Measurements from ENCODE around the gene ETFA.
"Not testable (repeated sequence)": the region's sequence is repeated elsewhere in the genome, so short reads cannot be mapped to it uniquely, and the experiment has no call there.

ETFA gene

DNA sequence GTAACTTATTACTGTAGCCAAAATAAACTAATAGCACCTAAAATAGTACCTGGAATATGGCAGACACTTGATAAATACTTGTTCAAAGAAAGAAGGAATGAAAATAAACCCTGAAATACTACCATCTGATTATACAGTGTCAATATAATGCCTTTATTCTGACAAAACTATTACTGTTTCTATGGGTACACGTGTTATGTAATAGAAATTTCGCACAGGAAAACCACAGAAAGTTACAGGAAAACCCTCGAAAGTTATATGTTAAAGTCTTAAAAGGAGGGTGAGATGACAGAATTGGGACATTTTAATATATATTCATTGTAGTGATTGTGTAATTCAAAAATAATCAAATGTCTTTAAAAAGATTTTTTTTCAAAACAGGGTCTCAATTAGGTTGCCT is 28.8 kb downstream of the ETFA start:
- no peak for DNase-seq

DNA sequence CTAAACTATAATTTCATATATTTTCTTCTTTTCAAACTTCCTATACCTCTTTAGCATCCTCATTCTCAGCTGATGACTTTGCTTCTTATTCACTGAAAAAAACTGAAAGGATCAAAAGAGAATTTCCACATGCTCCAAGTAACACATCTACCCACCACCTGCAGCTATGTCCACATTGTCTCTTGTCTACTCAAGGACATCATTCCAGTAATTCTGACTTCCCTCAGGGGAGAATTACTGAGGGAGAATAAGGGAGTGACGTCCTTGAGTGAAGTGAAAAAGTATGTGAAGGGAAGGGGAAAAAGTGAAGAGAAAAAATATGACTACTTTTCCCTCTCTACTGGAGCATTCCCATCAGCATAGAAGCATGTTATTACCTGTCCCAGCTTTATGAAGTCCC is 32.6 kb downstream of the ETFA start:
- DNase-seq: no peak

DNA sequence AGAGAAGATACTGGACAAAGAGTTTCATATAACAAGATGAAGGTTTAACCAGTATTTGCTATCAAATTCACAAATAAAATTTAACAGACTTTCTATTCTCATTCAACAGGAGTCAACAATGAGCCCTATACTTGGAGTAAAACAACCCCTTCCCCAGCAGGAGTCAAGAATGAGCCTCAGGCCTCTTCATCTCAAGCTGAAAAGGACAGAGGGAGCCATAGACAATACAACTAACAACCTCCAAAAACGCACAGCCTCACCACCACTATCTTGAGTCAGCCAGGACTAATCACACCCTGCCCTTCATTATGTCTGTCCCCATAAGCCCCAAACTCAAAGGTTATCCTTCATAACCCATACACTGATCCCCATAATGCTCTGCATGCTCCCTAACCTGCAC is 36.4 kb downstream of the ETFA start:
- DNase-seq: no peak

DNA sequence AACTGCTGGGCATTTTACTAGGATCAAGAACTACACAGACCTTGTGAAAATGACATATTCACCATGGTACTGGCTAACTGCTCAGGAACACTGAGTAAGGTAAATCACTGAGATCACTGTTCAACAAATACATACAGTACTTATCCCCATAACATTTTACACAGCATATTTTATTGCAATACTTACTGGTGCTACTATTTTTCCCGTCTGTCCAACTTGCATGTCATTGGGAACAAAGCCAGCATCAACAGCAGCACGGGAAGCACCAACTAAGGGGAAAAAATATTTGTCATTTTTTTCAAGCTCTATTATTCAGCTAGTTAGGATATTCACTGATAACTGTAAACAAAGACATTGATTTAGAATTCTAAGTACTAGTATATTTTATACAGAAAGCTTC is 37.0 kb downstream of the ETFA start:
- DNase-seq: no peak

DNA sequence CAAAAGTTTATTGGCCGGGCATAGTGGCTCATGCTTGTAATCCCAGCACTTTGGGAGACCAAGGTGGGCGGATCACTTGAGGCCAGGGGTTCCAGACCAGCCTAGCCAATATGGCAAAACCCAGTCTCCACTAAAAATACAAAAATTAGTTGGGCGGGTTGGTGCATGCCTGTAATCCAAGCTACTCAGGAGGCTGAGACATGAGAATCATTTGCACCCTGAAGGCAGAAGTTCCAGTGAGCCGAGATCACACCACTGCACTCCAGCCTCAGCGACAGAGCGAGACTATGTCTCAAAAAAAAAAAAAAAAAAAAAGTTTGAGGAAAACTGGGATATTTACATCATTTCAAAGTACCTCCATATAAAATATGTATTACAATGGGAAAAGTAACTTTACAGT is 40.4 kb downstream of the ETFA start:
- no peak for DNase-seq

DNA sequence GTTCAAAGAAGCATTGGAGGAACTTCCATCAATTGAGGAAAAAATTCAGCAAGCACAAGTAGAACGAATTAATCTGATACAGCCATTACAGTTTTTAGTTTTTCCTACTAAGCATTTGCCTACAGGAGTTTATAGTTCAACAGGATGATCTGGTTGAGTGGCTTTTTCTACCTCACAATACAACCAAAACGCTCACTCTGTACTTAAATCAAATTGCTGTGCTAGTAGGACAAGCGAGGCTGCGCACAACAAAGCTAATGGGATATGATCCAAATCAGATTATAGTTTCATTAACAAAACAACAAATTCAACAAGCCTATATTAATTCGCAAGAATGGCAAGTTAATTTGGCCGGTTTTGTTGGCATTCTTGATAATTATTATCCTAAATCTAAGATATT is 44.2 kb downstream of the ETFA start:
- no peak for DNase-seq

DNA sequence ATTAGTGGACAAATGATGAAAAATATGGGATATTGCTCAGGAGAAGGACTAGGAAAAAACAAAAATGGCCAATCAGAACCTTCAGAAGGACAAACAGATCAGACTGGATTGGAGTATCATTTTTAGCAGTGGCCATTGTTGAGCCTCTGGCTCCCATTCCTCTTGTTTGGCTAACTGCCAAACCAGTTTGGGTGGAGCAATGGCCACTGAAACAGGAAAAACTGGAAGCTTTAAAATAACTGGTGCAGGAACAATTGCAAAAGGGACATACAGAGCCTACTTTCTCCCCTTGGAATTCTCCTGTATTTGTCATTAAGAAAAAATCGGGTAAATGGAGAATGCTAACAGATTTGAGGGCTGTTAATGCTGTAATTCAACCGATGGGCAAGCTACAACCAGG is 45.5 kb downstream of the ETFA start:
- DNase-seq: not testable (repeated sequence)

DNA sequence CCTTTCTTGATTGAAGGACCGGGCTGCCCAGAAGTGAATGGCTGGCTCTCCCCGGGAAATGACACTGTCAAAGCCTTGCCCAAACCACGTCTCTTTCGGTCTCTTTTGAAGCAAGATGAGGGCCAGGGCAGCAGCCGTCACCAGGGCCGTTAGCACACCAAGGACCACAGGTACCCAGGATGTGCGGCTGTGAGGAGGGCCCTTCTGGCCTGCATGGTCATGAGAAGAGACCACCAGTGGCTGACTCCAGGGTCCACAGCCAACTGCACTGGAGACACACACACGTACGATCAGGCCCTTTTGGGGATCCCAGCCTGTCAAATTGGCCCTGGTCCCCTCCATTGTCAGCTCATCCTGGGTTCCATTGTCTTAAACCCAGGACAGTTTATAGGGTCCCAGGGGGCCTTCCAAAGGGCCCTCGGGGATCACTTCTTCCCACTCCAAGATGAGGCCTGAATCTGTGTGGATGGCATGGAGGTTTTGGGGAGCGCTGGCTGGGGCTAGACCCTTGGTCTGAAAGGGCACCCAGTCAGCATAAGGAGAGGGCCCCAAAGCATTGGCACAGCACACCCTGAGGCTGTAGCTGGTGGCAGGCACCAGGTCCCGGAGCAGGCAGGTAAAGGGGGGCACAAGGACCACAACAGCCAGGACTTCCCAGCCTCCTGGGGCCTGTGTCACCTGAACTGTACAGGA is 50.9 kb downstream of the ETFA start:
- DNase-seq: no peak

DNA sequence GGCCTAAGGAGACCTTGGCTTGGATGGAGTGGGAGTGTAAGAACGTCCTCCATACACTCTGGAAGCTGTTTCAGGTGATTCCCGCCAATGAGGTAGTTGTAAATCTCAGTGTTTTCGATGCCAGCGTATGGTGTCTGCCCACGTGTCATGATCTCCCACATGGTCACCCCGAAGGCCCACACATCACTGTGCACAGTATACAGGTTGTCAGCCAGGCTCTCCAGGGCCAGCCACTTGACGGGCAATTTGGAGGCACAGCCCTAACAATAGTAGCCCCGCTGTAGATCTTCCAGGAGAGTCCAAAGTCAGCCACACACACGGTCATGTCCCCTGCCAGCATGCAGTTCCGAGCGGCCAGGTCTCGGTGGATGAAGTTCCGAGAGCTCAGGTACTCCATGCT is 51.9 kb downstream of the ETFA start:
- no peak for DNase-seq

DNA sequence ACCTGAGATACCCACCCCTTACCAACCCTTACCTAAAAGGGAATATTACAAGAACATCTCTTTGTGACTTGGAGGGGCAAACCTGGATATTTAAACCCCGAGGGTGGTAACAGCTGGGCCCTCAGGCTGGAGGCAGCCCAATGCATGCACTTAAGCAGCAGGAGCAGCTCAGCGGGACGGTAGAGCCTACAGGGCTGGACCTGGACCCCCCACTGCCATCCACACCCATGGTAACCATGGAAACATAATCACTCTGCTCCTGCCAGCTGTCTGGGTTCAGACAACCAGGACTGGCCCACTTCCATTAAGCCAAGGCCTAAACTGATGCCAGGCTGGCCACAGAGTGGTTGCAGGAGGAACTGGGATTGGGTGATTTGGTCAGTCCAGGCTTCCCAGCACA is 52.8 kb downstream of the ETFA start:
- DNase-seq: no peak

DNA sequence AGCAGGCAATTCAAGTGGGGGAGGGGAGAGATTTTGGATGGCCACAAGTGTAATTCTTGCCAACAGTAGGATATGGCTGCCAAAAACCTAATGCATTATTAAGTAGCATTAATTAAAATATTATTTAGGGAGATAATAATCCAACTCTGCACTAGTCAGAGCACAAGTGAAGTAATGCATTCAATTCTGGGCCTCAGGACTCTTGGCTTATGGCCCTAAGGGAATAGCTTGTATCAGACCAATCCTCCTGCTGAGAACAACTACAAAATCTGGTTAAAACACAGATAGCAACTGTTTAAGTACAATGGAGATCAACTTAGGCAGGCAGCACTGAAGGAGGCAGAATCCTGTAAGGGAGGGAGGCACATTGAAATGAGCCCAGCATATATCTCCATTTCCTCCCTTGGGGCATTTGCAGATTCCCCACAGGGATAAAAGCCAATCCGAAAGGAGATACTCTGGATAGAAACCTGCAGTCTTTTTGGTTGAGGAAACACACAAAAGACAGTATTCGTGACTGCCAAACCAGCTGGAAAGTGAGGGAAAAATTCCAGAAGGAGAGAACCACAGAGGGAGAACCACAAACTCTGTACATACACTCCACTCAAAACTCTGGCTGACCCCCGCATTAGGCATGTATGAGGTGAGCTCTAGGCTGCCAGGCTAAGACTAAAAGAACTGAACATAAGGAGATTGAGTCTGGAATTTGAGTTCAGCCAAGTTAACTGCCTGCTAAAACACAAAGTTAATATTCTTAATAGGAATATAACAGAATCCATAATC is 57.4 kb downstream of the ETFA start:
- DNase-seq: no peak

DNA sequence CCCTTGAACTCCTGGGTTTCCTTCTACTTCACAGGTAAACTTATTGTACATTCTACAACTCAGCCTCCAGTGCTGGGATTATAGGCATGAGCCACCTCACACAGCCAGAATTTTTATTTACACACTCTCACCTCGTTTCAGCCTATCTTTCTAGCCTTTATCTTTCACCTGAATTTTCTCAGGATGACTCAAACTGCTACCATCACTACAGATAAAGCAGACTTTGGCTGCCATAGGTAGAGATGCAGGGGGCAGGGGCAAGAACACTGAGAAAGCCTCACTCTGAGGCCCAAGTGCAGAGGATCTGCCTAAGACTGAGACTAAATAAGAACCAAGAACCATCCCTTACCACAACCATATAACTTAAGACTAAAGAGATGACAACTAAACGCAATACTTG is 59.0 kb downstream of the ETFA start:
- DNase-seq: no peak

DNA sequence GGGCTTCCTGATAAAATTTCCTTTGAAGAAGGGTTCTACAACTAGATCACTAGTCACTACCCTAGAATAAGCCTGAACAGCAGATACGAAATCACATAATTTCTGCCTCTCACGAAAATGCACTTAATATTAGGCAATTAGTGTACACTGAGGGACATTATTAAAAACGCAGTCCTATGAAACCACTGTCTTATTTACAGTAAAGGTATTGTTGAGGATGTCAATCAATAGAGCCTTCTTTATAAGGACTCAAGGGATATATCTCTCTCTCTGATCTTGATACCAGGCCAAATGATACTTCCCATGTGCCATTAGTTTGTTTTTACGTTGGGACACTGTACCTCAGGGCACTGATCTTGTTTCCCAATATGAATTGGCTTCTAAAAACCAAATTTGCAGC is 59.6 kb downstream of the ETFA start:
- no peak for DNase-seq

DNA sequence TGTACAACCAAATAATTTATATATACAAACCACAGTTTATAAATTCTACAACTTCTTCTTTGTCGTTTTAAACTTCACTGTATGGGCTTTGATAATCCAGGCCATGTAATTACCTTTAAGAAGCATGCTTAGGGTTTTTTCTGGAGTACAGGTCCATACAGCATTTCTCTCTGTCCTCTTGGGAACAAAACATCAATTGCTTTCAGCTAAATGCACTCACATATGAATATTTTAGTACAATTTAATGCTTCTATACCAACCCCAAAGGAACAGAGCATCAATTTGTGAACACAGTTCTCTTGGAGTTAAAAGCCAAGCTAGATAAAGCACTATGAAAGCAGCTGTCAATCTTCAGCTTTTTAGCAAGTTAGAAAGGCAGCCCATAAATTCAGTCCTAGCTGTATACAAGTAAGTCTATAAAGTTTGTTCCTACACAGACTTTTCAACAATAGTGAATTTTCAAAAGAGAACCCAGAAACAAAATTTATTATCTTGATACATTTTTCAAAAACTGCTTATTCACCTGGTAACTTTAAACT is 66.1 kb downstream of the ETFA start:
- no peak for DNase-seq

DNA sequence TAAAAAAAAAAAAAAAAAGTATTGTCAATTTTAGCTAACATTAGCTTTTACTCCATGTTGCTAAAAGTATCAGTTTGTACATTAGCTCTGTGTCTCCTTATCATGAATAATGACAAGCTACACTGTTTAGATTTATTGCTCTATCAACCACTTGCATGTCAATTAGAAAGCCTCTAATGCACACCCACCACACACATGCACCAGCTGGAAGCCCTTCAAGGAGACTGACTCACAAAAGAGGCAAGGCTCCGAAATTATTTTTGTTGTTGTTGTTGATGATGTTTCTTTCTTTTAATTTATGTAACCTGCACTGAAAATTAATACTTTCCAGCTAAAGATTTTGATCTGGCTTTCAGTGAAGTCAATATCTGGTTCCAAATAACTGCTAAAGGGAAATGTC is 71.5 kb downstream of the ETFA start:
- DNase-seq: no peak

DNA sequence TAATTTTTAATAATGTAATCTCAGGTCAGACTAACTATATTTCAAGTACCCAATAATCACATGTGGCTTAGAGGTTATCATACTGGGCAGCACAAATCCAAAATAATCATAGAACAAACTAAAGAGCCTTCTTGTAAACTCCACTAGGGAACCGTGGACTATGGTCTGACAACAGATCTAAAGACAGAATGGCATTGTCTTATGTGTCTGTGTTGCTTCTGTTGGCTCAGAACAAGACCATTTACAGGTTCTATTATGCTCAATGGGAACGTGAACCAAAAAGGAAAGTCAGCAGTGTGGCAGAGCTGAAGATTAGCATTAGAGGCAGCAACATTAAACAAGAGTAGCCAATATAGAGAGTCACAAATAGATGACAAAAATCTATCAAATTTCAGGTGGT is 74.9 kb downstream of the ETFA start:
- DNase-seq: no peak

DNA sequence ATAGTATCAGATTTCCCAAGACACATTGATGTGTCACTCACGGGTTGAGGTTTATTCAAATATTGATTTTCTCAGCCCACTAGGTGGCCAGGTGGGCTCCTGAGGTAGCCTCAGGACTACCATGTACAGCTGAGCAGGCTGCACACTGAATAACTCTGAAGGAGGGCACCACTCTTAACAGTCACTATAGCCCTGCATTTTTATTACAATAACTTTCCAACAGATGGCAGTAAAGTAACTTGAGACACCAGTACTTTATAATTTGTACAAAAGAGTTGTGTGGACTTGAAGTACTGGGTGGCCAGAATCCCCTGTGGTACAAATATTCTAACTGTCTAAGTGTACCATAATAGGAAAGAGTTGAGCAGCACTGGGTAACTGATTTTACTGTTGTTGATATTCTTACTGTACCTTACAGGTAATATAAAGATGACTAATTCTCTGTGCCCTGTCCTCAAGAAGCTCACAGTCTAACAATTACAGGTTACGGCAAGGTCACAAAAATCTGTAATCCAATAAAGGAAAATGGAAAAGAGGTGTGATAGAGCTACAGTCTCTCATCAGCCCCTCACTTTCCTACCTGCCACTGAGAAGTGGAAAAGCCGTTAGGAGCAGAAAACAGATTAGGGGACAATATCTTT is 76.0 kb downstream of the ETFA start:
- no peak for DNase-seq

DNA sequence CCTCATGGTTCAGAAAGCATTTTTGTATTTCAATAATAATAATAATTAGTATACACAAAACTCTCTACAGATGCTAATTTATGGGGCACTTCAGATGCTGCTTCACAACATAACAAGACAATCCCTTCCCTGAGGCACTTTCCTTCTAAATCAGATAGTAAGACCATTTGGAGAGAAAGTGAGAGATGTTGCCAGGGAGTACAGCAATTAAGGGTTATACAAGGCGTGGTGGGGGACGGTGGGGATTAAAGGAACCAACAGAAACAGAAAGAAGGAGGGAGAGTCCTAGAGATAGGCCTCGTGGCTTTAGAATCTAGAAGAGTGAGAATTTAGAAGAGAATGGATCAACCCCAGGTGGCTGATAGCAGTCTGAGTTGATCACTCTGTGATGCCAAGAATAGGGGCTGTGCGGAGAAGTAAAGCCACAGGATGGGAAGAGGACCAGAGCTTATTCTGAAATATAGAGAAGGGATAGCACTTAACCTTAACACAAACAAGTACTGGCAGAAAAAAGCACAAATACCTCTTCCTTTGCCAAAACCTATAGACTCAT is 76.9 kb downstream of the ETFA start:
- no peak for DNase-seq

DNA sequence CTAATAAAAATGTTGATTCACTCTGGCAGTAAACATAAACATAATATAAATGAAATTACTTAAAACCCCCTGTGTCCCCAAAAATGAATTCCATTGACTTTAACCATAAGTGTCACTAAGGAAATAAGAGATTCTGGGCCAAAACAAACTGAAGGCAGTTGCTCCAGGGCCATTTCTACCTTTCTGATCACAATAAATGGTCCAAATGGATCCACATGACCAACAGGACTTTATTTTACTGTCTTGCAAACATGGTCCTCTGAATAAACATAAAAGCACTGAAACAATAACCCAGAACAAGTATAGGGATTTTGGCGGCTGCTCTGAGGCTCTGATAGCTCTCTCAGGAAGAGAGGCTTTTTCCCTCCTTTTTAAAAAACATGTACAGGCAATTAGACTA is 77.3 kb downstream of the ETFA start:
- DNase-seq: no peak

DNA sequence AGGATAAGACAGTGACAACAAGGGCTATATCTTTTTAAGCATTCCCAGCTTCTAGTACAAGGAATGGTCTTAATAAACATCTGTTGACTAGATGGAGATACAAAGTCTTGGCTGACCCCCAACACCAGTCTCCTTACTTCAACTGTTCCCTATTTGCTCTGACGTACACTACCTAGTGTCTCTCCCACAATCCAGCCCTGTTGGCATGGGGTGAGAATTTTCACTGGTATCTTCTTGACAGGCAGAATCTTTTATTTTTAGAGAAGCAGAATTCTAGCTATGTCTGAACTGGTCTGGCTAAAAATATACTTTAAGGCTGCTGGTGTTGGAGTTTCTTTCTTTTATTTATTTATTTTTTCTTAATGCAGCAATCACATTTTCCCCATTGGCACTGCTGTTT is 82.0 kb downstream of the ETFA start:
- no peak for DNase-seq

DNA sequence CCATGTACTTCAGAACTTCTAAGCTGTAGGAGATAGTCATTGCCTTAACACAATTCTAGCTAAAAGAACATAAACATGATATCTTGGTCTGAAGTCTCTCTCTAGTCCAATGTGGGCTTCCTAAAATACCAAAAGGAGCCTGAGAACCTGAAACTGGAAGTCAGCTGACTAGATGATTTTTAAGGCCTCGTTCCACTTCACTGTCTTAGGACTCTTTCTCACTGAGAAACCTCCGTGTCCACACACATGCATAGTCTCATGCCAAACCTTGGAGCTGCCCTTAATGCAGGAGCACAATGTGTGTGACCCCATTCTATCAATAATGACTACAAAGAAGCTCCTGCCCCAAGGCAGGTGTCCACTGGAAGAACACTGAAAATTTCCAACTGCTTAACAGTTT is 87.7 kb downstream of the ETFA start:
- DNase-seq: no peak

DNA sequence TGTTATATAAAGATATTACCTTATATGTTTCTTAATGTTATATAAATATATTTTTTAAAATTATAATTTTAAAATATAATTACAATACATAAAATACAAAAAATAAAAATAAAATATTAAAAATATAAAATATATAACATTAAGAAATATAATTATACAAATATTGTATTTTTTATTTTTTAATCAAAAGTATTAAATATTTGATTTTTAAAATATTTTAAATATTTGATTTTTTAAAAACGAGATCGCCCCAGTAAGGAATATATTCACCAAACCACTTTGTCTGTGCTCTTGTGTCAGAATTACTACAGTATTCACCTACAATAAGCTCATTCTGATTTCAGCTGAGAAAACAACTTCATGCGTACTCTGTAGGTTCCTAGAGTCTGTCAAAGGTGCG is 89.1 kb downstream of the ETFA start:
- no peak for DNase-seq

All from nucleus accumbens (tissue), 56 donors.